Renal cortex interstitium (tissue), 11 donors: ENCODE measurements around the gene HTT-AS. TPM values are rescaled to one million over a fixed set of nuclear protein-coding genes. Genes with fewer than 3 reads are reported as not detected.

Experiments used
- DNase-seq, 11 donors: peaks; one replicate each; pipeline ENCODE4 v3.0.0-alpha.2; 2013; ENCODE audit warnings: low read depth in 9 of 11, low spot score in 4 of 11; ENCODE audit errors: extremely low read depth in 1 of 11
- polyA plus RNA-seq, 3 donors: library from polyadenylated mRNA; unstranded; fragments of 120-200 nt; gene quantifications; one replicate each; pipeline ENCODE4 v1.2.1, GENCODE V29; 2013; ENCODE audit not compliant: insufficient read length in 3 of 3

Gene HTT-AS
- polyA plus RNA-seq, 3 donors, result not detected

DNA sequence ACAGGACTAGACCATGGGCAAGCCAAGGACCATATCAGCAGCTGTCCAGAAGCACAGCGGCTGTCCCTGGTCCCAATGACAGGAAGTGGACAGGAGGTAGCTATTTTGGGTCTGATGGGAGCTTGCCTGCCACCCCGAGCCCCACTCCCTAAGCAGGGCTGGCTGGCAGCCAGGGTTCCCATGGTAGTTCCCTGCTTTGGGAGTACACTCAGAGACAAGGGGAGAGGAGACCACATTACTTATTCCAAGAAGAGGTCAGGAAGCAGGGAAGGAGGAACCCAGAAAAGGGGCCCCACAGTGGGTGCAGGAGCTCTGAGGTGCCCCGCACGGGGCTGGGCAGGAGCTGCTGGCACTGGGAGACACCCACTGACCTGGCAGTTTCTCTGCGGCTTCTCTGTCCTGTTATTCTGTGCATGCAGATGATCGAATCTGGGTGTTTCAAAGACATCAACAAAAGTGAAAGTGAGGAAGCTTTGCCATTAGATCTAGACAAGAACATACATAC is 36.3 kb downstream of the HTT-AS start:
- no peak for DNase-seq

- no peak for DNase-seq
These were observed 38.0 kb downstream of the HTT-AS start for GRCh38 chr4:3036131-3036952.

GRCh38 chr4:3035674-3036073 is 38.7 kb downstream of the HTT-AS start:
- no peak for DNase-seq

DNA sequence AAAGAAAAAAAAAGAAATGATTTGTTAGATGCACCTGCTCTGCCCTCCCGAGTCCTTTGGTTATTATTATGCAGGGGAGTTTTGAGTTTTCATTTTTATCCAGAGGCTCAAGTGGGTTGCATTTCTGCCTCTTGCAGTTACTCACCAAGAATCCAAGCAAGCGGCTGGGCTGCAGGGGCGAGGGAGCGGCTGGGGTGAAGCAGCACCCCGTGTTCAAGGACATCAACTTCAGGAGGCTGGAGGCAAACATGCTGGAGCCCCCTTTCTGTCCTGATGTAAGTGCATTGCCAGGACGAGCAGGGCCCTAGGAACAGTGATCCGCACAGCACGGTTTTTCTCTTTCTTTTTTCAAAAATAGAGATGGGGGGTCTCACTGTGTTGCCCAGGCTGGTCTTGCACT is 39.1 kb downstream of the HTT-AS start:
- DNase-seq, result no peak

DNA sequence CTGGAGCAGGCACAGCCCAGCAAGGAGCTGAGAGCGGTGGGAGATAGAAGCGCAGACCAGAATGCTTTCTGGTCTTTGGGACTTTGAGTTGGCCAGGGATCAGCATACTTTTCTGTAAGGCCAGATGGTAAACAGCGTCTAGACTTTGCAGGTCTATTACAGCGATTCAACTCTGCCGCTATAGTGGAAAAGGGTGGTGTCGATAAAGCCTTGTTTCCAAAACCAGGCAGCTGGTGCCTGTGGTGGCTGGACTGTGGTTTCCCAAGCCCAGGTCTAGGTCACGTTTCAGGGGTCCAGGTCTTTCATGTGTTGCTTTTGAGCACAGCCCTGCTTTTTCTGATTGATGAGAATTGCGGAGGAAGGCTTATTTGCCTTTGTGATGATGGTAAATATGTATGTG is 40.1 kb downstream of the HTT-AS start:
- no peak for DNase-seq

DNA sequence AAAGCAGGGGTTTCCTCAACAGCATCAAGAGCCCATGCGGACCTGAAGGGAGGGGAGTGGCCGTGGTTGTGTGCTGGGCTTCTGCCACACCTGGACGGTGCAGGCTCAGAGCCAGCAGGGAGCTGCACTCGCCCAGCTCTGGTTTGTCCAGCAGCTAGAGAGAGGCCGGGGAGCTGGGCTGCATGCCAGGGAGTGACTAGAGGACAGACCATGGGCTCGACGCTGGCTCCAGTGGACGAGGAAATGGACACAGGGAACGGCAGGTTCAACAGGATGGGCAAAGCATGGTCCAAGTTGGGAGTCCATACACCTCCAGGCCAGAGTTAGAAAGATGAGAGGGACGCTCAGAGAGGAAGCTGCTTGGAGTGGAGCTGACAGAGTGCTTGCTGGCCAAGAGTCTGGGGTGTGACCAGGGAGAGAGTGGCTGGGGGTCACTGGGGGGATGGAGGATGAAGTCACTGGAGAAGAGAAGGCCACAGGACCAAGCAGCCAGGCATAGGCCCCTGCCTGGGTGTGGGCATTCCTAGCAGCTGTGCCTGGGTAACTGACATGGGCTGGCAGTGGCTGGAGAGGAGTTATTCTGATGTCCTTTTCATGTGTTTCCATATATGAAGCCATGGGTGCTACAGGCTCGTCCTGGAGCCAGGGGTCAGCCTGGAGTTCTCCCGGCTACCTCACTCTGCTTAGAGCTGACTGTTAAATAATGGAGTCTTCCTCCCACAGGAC is 42.8 kb downstream of the HTT-AS start:
- no peak for DNase-seq

GRCh38 chr4:3030566-3031356 is 43.6 kb downstream of the HTT-AS start:
- no peak for DNase-seq

- no peak for DNase-seq
These were observed 44.9 kb downstream of the HTT-AS start for GRCh38 chr4:3029464-3029863.

DNA sequence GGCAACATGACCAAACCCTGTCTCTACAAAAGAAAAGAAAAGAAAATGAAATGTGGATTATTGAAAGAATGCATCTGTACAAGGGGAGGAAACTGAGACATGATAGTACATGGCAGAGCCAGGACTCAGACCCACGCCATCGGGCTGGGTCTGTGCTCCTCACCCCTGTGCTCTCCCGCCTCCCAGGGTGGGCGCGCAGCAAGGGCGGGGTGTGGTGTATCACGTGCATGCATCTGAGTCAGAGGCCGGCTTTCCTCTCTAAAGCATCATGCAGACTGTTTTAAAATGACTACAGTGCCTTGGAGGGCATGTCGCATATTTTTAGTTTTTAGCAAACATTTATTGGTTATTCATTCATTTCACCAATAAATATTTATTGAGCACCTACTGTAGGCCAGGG is 47.8 kb downstream of the HTT-AS start:
- DNase-seq, result no peak

DNA sequence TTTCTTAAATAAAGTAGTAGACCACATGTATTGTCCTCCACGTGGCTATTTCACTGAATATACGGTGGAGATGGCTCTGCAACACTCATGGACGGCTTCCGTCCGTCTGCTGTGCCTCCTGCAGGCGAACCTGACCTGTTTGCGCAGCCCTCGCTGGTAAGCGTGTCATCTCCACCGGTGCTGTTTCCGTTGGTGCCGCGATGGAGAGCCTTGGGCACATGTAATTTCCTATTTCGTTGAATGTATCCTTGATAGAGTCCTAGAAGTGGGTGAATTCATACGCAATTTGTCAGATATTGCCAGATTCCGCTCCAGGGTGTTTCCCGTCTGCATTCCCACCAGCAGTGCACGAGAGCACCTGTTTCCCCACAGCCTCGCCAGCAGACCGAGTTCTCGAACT is 48.5 kb downstream of the HTT-AS start:
- no peak for DNase-seq

DNA sequence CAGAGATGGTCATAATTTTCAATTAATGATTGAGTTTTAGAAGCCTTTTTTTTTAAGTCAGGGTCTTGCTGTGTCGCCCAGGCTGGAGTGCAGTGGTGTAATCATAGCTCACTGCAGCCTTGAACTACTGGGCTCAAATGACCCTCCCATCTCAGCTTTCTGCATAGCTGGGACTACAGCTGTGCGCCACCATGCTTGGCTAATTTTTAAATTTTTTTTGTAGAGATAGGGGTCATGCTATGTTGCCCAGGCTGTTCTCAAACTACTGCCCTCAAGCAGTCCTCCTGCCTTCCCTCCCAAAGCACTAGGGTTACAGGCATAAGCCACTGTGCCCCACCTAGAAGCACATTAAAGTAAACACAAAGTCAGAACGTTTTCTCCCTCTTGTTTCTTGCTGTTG is 51.7 kb downstream of the HTT-AS start:
- DNase-seq, result no peak

DNA sequence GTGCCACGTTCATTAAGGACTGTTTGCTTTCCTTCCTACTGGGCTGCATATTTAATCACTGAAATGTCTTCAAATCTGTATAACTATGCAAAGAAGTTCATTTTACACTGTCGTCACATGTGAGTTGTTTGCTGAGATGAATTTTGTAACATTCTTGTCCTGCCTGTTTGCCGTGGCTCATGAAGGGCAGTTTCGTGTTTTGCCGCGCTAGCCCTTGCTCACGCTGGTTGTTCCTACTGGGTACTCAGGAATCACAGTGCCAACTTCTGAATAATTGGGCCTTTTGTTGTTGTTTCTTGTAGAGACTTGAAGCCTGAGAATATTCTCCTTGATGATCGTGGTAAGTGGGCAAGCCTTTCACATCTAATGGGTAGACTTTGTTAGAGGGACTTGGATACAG is 52.2 kb downstream of the HTT-AS start:
- DNase-seq, result no peak

DNA sequence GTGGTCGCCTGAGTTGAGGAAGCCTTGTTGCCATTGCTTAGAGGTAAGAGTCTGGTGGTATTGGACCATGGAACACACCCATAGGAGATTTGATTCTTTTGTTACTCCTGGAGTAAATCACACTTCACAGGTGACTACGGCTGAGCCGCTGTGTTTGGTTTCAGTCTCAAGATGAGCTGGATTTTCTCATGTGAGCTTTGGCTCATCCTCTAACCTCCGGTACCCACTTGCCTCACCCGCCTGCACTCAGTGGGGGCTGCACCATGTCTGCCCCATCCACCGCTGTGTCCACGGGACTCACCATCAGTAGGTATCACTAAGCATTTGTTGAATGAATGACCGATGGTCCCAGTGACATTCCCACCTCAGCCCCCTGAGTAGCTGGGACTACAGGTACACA is 52.7 kb downstream of the HTT-AS start:
- no peak for DNase-seq

DNA sequence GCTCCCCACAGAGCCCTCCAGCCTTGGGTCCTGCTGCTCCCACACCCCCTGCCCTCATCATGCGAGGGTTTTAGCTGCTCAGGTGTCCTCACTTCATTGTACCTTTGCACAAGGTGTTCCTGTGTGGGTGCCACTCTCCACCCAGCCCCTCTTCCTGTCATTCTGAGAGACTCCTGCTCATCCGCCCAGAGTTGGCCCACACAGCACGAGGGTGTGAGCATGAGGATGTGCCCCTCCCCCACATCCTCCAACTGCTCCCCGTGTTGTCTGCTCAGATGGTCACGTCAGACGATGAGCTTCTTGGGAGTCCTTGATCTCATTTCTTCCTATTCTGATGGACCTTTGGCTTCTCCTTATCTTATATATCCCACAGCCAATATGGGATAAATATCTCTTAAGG is 53.2 kb downstream of the HTT-AS start:
- DNase-seq, result no peak

DNA sequence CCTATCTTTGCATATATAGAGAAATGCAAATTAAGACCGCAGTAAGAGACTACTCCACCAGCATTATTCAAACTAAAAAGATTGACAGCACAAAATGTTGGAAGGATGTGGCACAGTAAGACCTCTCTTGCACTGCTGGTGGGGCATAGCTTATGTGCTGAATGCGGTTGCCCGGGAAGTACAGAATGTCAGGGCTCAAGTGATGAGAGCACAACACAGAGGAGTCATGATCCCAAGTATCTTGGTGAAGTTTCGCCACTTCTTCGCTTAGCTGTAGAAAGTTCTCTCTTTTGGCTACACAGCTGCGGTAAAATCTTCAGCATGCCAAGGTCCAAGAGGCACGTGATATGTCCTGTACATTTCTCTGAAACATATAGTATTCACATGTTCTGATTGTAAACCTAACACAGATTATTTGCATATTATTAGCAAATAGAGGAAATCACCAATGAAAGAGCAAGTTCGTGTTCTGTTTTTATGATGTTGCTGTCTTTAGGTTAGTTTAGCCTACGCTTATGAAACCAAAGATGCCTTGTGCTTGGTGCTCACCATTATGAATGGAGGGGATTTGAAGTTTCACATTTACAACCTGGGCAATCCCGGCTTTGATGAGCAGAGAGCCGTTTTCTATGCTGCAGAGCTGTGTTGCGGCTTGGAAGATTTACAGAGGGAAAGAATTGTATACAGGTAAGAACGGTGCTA is 55.0 kb downstream of the HTT-AS start:
- DNase-seq, result no peak

DNA sequence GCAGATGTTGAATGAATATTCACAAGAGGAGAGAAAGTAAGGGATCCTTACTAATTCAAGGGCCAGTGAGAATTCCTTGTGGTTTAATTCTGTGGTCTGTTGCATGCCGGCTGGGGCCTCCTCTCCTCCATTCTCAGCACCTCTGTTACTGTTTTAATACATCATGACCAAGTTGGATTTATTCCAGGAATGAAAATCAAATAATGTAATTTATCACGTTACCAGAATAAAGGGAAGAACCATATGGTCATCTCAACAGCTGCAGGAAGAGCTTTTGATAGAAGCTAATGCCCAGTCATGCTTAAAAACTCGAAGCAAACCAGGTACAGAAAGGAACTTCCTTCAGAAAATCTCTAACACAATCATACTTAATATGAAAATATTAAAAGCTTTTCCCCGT is 56.8 kb downstream of the HTT-AS start:
- DNase-seq, result no peak

DNA sequence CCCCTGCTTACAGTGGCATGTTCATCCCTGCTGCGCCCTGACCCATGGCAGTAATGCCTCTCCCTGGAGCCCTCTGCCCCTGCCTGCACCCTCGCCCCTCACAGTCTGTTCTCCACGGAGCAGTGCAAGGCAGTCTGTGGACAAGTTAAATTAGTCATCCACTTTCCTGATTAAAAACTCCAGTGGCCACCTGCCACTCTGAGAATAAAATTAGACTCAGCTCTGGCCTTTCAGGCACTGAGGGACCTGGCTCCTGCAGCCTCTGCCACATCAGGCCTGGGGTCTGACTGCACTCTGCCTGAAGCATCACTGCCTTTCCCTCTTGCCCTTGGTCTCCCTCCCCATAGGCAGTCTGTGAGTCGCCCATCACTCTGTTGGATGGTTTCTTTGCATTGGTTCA is 57.4 kb downstream of the HTT-AS start:
- DNase-seq, result no peak

GRCh38 chr4:3013839-3014350 is 60.4 kb downstream of the HTT-AS start:
- no peak for DNase-seq
